ENCODE results near the gene RCAN1. TPM values are rescaled to one million over a fixed set of nuclear protein-coding genes. Genes with fewer than 3 reads are reported as not detected.
A peak's percentile ranks its signal among the peaks of the same experiment; 100 is the strongest.

RCAN1 gene
- total RNA-seq, 1 donor from 2014 or later, result 197 TPM

GRCh38 chr21:34518301-34518700 is 96.6 kb downstream of the RCAN1 start:
- H3K27ac ChIP-seq (ENCODE audit: low read depth, low read length), result no peak overlapping the region

DNA sequence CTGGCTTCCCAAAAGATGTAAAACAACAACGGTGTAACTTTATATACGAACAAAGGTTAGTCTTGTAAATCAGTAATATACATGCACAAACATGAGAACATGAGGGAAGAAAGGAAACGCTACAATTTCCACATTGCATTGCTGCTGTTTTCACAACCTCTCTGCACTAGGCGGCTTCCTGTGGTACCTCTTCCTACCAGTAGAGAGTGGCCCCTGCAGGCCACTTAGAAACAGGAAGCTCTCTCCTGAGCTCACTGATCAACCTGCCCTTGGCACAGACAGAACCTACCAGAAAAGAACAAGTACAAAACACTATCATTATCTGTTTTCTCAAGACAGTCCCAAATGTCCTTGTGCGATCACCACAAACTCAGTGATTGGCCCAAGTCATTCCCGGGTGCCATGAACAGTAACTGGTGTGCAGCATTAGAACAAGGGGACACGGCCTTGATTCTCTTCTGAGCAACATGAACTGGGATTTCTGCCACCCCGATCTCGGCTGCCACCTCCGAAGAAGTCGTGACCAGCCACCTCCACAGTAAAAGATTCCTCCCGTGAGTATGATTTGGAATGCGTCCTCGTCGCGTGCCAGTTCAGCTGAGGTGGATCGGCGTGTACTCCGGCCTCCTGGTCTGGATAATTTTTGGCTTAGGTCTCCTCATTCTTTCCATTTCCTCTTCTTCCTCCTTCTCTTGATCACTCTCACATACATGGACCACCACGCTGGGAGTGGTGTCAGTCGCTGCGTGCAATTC is 97.2 kb downstream of the RCAN1 start:
- Histone ChIP-seq H3K9me3 (ENCODE audit: insufficient read depth, low read depth, low read length) (no peaks in the 10 kb centered on the region), H3K27ac (ENCODE audit: low read depth, low read length) (no peak overlapping the region), H3K4me2 (ENCODE audit: low read length) (peak overlapping the region; percentile 3), H3K4me1 (ENCODE audit: insufficient read depth, low read length) (peaks cover 10% of the 10 kb centered on the region), H3K9ac (ENCODE audit: low read length) (peak overlapping the region; percentile 4), H4K20me1 (ENCODE audit: insufficient read depth, low read length) (peaks cover 80% of the 10 kb centered on the region), H2AFZ (ENCODE audit: low read depth, low read length) (no peak overlapping the region), H3K27me3 (ENCODE audit: insufficient read depth, low read length) (no peaks in the 10 kb centered on the region), H3K4me3 (ENCODE audit: insufficient read depth, low read depth, low read length) (no peak overlapping the region), H3K79me2 (ENCODE audit: insufficient read depth, low read length) (peaks cover 31% of the 10 kb centered on the region), H3K36me3 (ENCODE audit: insufficient read depth, low read length) (peaks cover 53% of the 10 kb centered on the region)
- no peak for TF ChIP-seq EZH2 (IDR thresholded peaks at IDR 0.05; ENCODE audit: insufficient read depth, low read length)
- TF ChIP-seq, protein P1, sequence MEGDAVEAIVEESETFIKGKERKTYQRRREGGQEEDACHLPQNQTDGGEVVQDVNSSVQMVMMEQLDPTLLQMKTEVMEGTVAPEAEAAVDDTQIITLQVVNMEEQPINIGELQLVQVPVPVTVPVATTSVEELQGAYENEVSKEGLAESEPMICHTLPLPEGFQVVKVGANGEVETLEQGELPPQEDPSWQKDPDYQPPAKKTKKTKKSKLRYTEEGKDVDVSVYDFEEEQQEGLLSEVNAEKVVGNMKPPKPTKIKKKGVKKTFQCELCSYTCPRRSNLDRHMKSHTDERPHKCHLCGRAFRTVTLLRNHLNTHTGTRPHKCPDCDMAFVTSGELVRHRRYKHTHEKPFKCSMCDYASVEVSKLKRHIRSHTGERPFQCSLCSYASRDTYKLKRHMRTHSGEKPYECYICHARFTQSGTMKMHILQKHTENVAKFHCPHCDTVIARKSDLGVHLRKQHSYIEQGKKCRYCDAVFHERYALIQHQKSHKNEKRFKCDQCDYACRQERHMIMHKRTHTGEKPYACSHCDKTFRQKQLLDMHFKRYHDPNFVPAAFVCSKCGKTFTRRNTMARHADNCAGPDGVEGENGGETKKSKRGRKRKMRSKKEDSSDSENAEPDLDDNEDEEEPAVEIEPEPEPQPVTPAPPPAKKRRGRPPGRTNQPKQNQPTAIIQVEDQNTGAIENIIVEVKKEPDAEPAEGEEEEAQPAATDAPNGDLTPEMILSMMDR (IDR thresholded peaks at IDR 0.05; ENCODE audit: insufficient read depth, low read depth, low read length), result no peak
- no peaks in the 10 kb centered on the region for H3K27me3 Mint-ChIP-seq (ENCODE audit: low read depth, unreplicated experiment)
- FAIRE-seq, result no peak
- peaks cover 39% of the 10 kb centered on the region for H3K36me3 Mint-ChIP-seq (ENCODE audit: low read depth, unreplicated experiment)
- no peaks in the 10 kb centered on the region for H3K9me3 Mint-ChIP-seq (ENCODE audit: unreplicated experiment)
- no peak for DNase-seq (ENCODE audit: low read depth)
- H3K27ac Mint-ChIP-seq (ENCODE audit: unreplicated experiment), result peak overlapping the region; percentile 31
- peaks cover 36% of the 10 kb centered on the region for H3K4me1 Mint-ChIP-seq (ENCODE audit: low read depth, unreplicated experiment)
- H3K4me3 Mint-ChIP-seq (ENCODE audit: unreplicated experiment), result no peak overlapping the region

More at GRCh38 chr21:34518301-34518700, 96.6 kb downstream of the RCAN1 start:
- no peak for FAIRE-seq
- Histone ChIP-seq H3K27me3 (ENCODE audit: insufficient read depth, low read length) (no peaks in the 10 kb centered on the region), H3K79me2 (ENCODE audit: insufficient read depth, low read length) (peaks cover 37% of the 10 kb centered on the region), H4K20me1 (ENCODE audit: insufficient read depth, low read length) (peaks cover 86% of the 10 kb centered on the region), H3K4me1 (ENCODE audit: insufficient read depth, low read length) (peaks cover 17% of the 10 kb centered on the region), H3K4me2 (ENCODE audit: low read length) (no peak overlapping the region), H3K9me3 (ENCODE audit: insufficient read depth, low read depth, low read length) (no peaks in the 10 kb centered on the region), H3K4me3 (ENCODE audit: insufficient read depth, low read depth, low read length) (no peak overlapping the region), H3K9ac (ENCODE audit: low read length) (no peak overlapping the region), H2AFZ (ENCODE audit: low read depth, low read length) (no peak overlapping the region), H3K36me3 (ENCODE audit: insufficient read depth, low read length) (peaks cover 59% of the 10 kb centered on the region)
- peak overlapping the region; percentile 31 for H3K27ac Mint-ChIP-seq (ENCODE audit: unreplicated experiment)
- no peak for TF ChIP-seq EZH2 (IDR thresholded peaks at IDR 0.05; ENCODE audit: insufficient read depth, low read length)
- TF ChIP-seq, protein P1 (IDR thresholded peaks at IDR 0.05; ENCODE audit: insufficient read depth, low read depth, low read length), result no peak
- no peak overlapping the region for H3K4me3 Mint-ChIP-seq (ENCODE audit: unreplicated experiment)
- DNase-seq (ENCODE audit: low read depth), result no peak
- peaks cover 40% of the 10 kb centered on the region for H3K4me1 Mint-ChIP-seq (ENCODE audit: low read depth, unreplicated experiment)
- no peaks in the 10 kb centered on the region for H3K9me3 Mint-ChIP-seq (ENCODE audit: unreplicated experiment)
- H3K36me3 Mint-ChIP-seq (ENCODE audit: low read depth, unreplicated experiment), result peaks cover 39% of the 10 kb centered on the region
- H3K27me3 Mint-ChIP-seq (ENCODE audit: low read depth, unreplicated experiment), result no peaks in the 10 kb centered on the region

- Histone ChIP-seq H3K4me1 (ENCODE audit: insufficient read depth, low read length) (peaks cover 10% of the 10 kb centered on the region), H3K27ac (ENCODE audit: low read depth, low read length) (no peak overlapping the region), H3K4me3 (ENCODE audit: insufficient read depth, low read depth, low read length) (no peak overlapping the region), H3K4me2 (ENCODE audit: low read length) (no peak overlapping the region), H3K9ac (ENCODE audit: low read length) (no peak overlapping the region), H2AFZ (ENCODE audit: low read depth, low read length) (no peak overlapping the region), H3K9me3 (ENCODE audit: insufficient read depth, low read depth, low read length) (no peaks in the 10 kb centered on the region), H3K79me2 (ENCODE audit: insufficient read depth, low read length) (peaks cover 24% of the 10 kb centered on the region), H3K27me3 (ENCODE audit: insufficient read depth, low read length) (no peaks in the 10 kb centered on the region), H3K36me3 (ENCODE audit: insufficient read depth, low read length) (peaks cover 51% of the 10 kb centered on the region), H4K20me1 (ENCODE audit: insufficient read depth, low read length) (peaks cover 74% of the 10 kb centered on the region)
- no peaks in the 10 kb centered on the region for H3K9me3 Mint-ChIP-seq (ENCODE audit: unreplicated experiment)
- no peaks in the 10 kb centered on the region for H3K27me3 Mint-ChIP-seq (ENCODE audit: low read depth, unreplicated experiment)
- H3K4me1 Mint-ChIP-seq (ENCODE audit: low read depth, unreplicated experiment), result peaks cover 33% of the 10 kb centered on the region
- DNase-seq (ENCODE audit: low read depth), result no peak
- H3K27ac Mint-ChIP-seq (ENCODE audit: unreplicated experiment), result no peak overlapping the region
- no peak for TF ChIP-seq EZH2 (IDR thresholded peaks at IDR 0.05; ENCODE audit: insufficient read depth, low read length)
- TF ChIP-seq, protein P1 (IDR thresholded peaks at IDR 0.05; ENCODE audit: insufficient read depth, low read depth, low read length), result no peak
- peaks cover 35% of the 10 kb centered on the region for H3K36me3 Mint-ChIP-seq (ENCODE audit: low read depth, unreplicated experiment)
- H3K4me3 Mint-ChIP-seq (ENCODE audit: unreplicated experiment), result no peak overlapping the region
- FAIRE-seq, result no peak
Observed at GRCh38 chr21:34517039-34517438, 97.9 kb downstream of the RCAN1 start.
